OCI-LY7 (cell line): Measurements from ENCODE around the gene SPG11. TPM values are rescaled to one million over a fixed set of nuclear protein-coding genes. Genes with fewer than 3 reads are reported as not detected.

Experiments used
- BruUV-seq: library from RNA; stranded (reverse); fragments of 400-500 nt; replicated peaks from 2 replicates; lab custom pipeline; 2021; lab: Mats Ljungman, UMichigan
- CTCF ChIA-PET: fragments of 300-600 bp; sonication (Branson Sonifier 250); formaldehyde crosslinking; loops from one replicate; lab custom pipeline; 2022; ENCODE audit warnings: antibody characterized with exemption; ENCODE audit not compliant: unreplicated experiment; lab: Charles Lee
- POLR2A ChIA-PET: fragments of 300-600 bp; sonication (Branson Sonifier 250); formaldehyde crosslinking; loops from one replicate; lab custom pipeline; 2022; ENCODE audit warnings: antibody characterized with exemption; lab: Charles Lee
- DNase-seq: peaks from one replicate; pipeline ENCODE4 v3.0.0-alpha.2; 2015; ENCODE audit warnings: low spot score
- H2AFZ ChIP-seq: fragments of 200-600 bp; sonication (generic), shearing (Covaris generic); 2 replicates; pipeline ENCODE4 v1.6.1; 2014; ENCODE audit warnings: mild to moderate bottlenecking, antibody characterized with exemption, low read length, moderate library complexity
- H3K27ac ChIP-seq: fragments of 200-600 bp; sonication (generic); 2 replicates; pipeline ENCODE4 v1.5.1; 2014; ENCODE audit warnings: mixed run types, low read depth, mild to moderate bottlenecking, moderate library complexity, low read length, inconsistent platforms; ENCODE audit not compliant: poor library complexity, severe bottlenecking
- H3K36me3 ChIP-seq: fragments of 200-600 bp; sonication (generic); 2 replicates; pipeline ENCODE4 v1.6.1; 2014; ENCODE audit warnings: mild to moderate bottlenecking, antibody characterized with exemption, low read length, moderate library complexity, mixed read lengths; ENCODE audit not compliant: insufficient read depth
- H3K4me1 ChIP-seq: fragments of 200-600 bp; sonication (generic); 2 replicates; pipeline ENCODE4 v1.5.1; 2014; ENCODE audit warnings: mild to moderate bottlenecking, low read length; ENCODE audit not compliant: insufficient read depth, poor library complexity, severe bottlenecking
- H3K4me2 ChIP-seq: fragments of 200-600 bp; sonication (generic); 2 replicates; pipeline ENCODE4 v1.6.1; 2014; ENCODE audit warnings: mild to moderate bottlenecking, low read length
- H3K4me3 ChIP-seq: fragments of 200-600 bp; sonication (generic); 2 replicates; pipeline ENCODE4 v1.5.1; 2014; ENCODE audit warnings: mild to moderate bottlenecking, low read depth, low read length; ENCODE audit not compliant: poor library complexity, severe bottlenecking
- H3K79me2 ChIP-seq: fragments of 200-600 bp; sonication (generic); 2 replicates; pipeline ENCODE4 v1.6.1; 2016; ENCODE audit warnings: low read depth, mild to moderate bottlenecking, low read length, moderate library complexity, mixed read lengths; ENCODE audit not compliant: insufficient read depth
- H3K9me2 ChIP-seq: fragments of 200-600 bp; sonication (generic); 2 replicates; pipeline ENCODE4 v1.6.1; 2016; ENCODE audit warnings: mild to moderate bottlenecking, low read length, mixed read lengths; ENCODE audit not compliant: insufficient read depth
- H3K9me3 ChIP-seq: fragments of 200-600 bp; sonication (generic); 2 replicates; pipeline ENCODE4 v1.6.1; 2014; ENCODE audit warnings: mild to moderate bottlenecking, mixed run types, low read length, mixed read lengths
- H4K20me1 ChIP-seq: fragments of 200-600 bp; sonication (generic); 2 replicates; pipeline ENCODE4 v1.6.1; 2014; ENCODE audit warnings: mild to moderate bottlenecking, antibody characterized with exemption, low read length, moderate library complexity, mixed read lengths; ENCODE audit not compliant: insufficient read depth
- CTCF ChIP-seq: fragments of 200-600 bp; sonication (generic); conservative IDR thresholded peaks from 2 replicates; pipeline ENCODE4 v1.5.1; 2014; ENCODE audit warnings: mild to moderate bottlenecking, antibody characterized with exemption, low read length, moderate library complexity, mixed read lengths
- EZH2phosphoT487 ChIP-seq: fragments of 200-600 bp; sonication (generic); IDR thresholded peaks from 2 replicates; pipeline ENCODE4 v1.6.1; 2018; ENCODE audit warnings: low read depth, borderline replicate concordance, mild to moderate bottlenecking, mixed run types, antibody characterized with exemption, low read length, moderate library complexity, mixed read lengths
- intact Hi-C: fragments of 100-400 bp; cut with micrococcal nuclease; formaldehyde crosslinking; loops from one replicate; pipeline ENCODE4 v1.10.0; 2022; ENCODE audit not compliant: unreplicated experiment
- total RNA-seq, 2 experiments: library from RNA; depleted of rRNA in 1 of 2; stranded (reverse); fragments of >200 nt in 1 of 2; shearing (Covaris generic) in 1 of 2; gene quantifications; 2 replicates each; pipeline ENCODE4 v1.2.3, GENCODE V29; 2014 to 2022

SPG11 gene
- total RNA-seq, 2 experiments from 2014 or later: 69.1 to 92.8 TPM

GRCh38 chr15:44593042-44593736 lies 70.3 kb downstream of the SPG11 start:
- Histone ChIP-seq H3K4me3 (no peak overlapping the region), H3K9me2 (no peaks in the 10 kb centered on the region), H3K4me2 (no peak overlapping the region), H3K4me1 (no peaks in the 10 kb centered on the region), H3K79me2 (no peaks in the 10 kb centered on the region), H3K27ac (no peak overlapping the region), H3K36me3 (peaks cover 92% of the 10 kb centered on the region), H2AFZ (no peak overlapping the region), H4K20me1 (no peaks in the 10 kb centered on the region), H3K9me3 (no peaks in the 10 kb centered on the region)
- peak; percentile 84 for TF ChIP-seq CTCF
- TF ChIP-seq EZH2phosphoT487: no peak
- ChIA-PET CTCF (interaction anchor here (1.3 kb wide), 1 partner anchor 143 kb away, joined by 6 read pairs; the partner anchor contains the start of gene TRIM69), POLR2A (interaction anchor here (0.9 to 1.1 kb wide), 2 partner anchors 144 to 145 kb away, joined by 3 to 5 read pairs; no protein-coding TSS in a partner anchor)
- intact Hi-C loops: loop anchor here (1.0 kb wide), 1 partner anchor 145 kb away; no protein-coding TSS in a partner anchor
- no TSS peak for BruUV-seq
- peak; percentile 59 for DNase-seq

GRCh38 chr15:44591326-44591725 lies 72.1 kb downstream of the SPG11 start:
- H3K9me3 ChIP-seq: no peaks in the 10 kb centered on the region
- H3K4me1 ChIP-seq: no peaks in the 10 kb centered on the region
- no peak overlapping the region for H3K27ac ChIP-seq
- no peak overlapping the region for H2AFZ ChIP-seq
- H3K36me3 ChIP-seq: peaks cover 93% of the 10 kb centered on the region
- ChIA-PET CTCF (no interaction called here), POLR2A (interaction anchor here (1.4 kb wide), 1 partner anchor 12 kb away, joined by 3 read pairs; no protein-coding TSS in a partner anchor)
- no peak overlapping the region for H3K4me3 ChIP-seq
- no peak for DNase-seq
- no peaks in the 10 kb centered on the region for H3K79me2 ChIP-seq
- no peaks in the 10 kb centered on the region for H4K20me1 ChIP-seq
- H3K4me2 ChIP-seq: no peak overlapping the region
- no TSS peak for BruUV-seq
- H3K9me2 ChIP-seq: no peaks in the 10 kb centered on the region
- intact Hi-C loops: no loop called here
- TF ChIP-seq EZH2phosphoT487: no peak
- no peak for TF ChIP-seq CTCF

GRCh38 chr15:44588541-44588940 lies 74.9 kb downstream of the SPG11 start:
- H3K36me3 ChIP-seq: peaks cover 95% of the 10 kb centered on the region
- H2AFZ ChIP-seq: no peak overlapping the region
- no peak overlapping the region for H3K4me2 ChIP-seq
- intact Hi-C loops: loop anchor here (5.0 kb wide), 1 partner anchor 74 kb away; the partner anchor contains the start of gene SPG11
- no peaks in the 10 kb centered on the region for H3K9me3 ChIP-seq
- no peak for TF ChIP-seq CTCF
- no peak for TF ChIP-seq EZH2phosphoT487
- no peaks in the 10 kb centered on the region for H4K20me1 ChIP-seq
- DNase-seq: no peak
- ChIA-PET CTCF (no interaction called here), POLR2A (interaction anchor here (0.6 to 1.2 kb wide), 2 partner anchors 10 to 1600 kb away, joined by 3 to 7 read pairs; no protein-coding TSS in a partner anchor)
- no peak overlapping the region for H3K4me3 ChIP-seq
- no peak overlapping the region for H3K27ac ChIP-seq
- no TSS peak for BruUV-seq
- no peaks in the 10 kb centered on the region for H3K9me2 ChIP-seq
- H3K79me2 ChIP-seq: no peaks in the 10 kb centered on the region
- H3K4me1 ChIP-seq: no peaks in the 10 kb centered on the region
